GM18907 (cell line): Measurements from ENCODE around the gene EML3.

Experiments
- ATAC-seq: cut with Tn5 transposase; IDR thresholded peaks from one replicate; pipeline ENCODE4 v1.9.1; 2021; ENCODE audit warnings: mild to moderate bottlenecking, moderate library complexity; ENCODE audit not compliant: unreplicated experiment

Gene EML3

DNA sequence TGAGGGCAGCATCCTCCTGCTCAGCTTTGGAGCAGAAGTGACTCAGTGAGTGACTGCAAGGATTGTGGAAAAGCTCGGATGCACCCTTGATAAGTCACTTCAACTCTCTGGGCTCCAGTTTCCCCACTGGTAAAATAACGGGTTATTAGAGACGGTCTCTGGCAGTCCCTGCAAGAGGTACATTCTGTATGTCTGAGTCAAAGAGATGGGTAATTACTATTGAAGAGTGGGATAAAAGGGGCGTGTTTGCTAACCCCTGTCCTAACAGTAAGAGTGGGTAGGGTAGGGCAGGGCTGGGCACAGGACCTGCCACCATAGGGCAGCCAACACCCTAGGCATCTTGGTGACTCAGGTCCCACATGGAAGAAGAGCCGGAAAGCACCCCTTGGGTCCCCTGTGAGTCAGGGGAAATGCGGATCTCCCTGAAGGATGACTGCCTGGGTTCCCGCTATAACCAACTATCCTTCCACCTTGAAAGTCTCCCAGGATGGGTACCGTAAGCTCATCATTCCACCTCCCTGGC is 58.7 kb downstream of the EML3 start:
- ATAC-seq: no peak

DNA sequence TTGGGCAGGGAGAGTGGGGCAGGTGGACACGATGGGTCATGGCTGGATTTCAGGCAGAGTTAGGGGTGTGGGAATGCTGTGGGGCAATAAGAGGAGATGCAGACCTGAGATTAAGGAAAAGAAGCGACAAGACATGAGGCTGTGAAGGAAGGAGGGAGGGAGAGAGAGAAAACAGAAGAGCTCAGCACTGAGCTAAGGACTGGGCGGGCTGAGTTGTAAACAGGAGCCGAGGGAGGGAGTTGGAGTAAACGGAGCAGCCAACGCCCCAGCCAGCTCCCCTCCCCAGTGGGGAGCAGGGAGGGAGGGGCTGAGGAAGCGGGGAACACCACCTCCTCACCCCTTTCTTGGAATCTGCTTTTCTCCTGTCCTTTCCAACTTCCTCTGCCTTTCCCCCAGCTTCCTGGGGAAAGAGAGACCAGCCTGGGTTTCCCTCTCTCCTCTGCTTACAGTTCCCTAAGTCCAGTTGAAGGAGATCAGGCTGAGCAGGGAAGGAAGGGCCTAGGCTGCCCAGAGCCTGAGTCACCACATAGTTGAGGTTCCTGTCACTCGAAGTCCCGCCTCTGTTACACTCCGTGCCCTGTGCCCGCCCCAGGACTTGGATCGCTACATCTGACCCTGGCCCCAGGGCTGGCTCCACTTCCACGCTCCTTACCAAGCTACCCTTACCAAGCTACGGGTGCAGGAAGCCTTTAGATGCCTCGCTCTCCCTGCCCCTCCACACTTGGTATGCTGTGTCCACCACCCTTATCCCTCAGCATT is 59.3 kb downstream of the EML3 start:
- no peak for ATAC-seq

DNA sequence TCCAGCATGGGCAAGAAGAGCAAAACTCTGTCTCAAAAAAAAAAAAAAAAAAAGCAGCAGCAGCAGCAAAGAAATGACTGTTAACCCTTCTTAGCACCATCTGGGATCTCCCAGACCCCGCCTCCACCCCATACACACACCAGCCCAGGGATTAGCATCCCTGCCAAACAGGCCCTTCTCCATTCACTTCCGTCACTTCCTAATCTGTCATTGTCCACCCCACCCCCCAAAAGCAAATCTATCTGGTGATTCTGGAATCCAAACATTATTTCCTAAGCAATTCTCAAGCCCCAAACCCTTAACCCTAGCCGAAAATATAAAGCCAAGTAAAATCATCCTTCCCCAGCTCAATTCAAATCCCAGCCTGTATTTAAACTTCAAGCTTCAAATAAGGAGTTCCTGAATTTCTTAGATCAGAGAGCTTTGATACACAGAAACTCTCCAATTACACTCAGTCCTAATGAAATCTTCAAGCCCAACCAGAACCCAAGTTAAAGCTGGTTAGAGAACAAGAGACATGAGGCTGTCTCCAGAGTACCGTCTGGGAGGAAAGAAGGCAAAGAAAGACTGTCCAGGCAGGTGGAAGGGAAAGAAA is 60.0 kb downstream of the EML3 start:
- ATAC-seq: no peak
